ENCODE results near the gene SYNPO. TPM values are rescaled to one million over a fixed set of nuclear protein-coding genes. Genes with fewer than 3 reads are reported as not detected.

The SYNPO gene
- total and polyA plus RNA-seq, 5 donors from 2014 or later, result 0.07 TPM; not detected in 4

DNA sequence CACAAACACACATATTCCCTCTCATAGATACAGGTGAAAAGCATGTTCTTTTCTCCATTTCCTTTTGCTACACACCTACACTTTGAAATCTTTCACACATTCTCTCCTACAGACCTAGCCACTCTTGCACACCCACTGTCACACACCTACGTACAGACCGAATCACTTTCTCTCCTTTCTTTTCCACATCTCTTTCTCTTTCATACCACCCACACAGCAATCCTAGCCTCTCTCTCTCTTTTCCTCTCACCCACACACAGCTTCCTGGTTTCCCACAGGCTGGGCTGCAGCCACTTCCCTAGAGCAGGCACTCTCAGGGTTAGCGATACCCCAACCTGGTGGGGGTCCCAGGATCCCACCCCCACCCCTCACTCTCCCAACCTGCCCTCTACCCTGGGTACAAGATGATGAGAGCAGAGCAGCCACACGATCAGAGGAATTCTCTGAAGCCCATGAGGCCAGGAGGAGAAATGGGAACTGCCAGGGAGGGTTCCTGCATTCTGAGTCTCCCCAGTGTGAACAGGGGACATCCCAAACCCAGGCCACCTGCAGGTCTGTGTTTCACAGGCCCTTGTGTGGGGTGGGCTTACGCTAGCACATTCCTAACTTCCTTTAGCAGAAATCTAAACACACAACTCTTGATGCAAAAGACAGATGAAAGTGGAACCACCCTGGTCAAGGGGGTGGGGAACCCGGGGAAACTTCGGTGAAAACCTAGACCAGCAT is 17.1 kb upstream of the SYNPO start:
- no peak for ATAC-seq (ENCODE audit: low read depth in 2 of 2)
- Mint-ChIP-seq H3K27ac (peak overlapping the region in 1 of 3 donors; percentile 74), H3K4me1 (peaks cover 0 to 18% (median 8%) of the 10 kb centered on the region in 4 donors), H3K4me3 (peak overlapping the region in 2 of 4 donors; percentile 6 to 35), H3K27me3 (peaks cover 39% of the 10 kb centered on the region), H3K9me3 (peaks cover 0 to 2% (median 0%) of the 10 kb centered on the region in 7 donors), H3K36me3 (peaks cover 4% of the 10 kb centered on the region)
- peaks cover 8% of the 10 kb centered on the region for H3K27me3 ChIP-seq (ENCODE audit: control insufficient read depth, insufficient read depth, low read length)
- no peaks in the 10 kb centered on the region for H3K36me3 ChIP-seq (ENCODE audit: control insufficient read depth, insufficient read depth, low read length)
- DNase-seq, result no peak
- H3K4me3 ChIP-seq (ENCODE audit: low read depth, low read length), result no peak overlapping the region
- no peaks in the 10 kb centered on the region for H3K9me3 ChIP-seq (ENCODE audit: control insufficient read depth in 2 of 2, low read length in 2 of 2)
- peaks cover 8% of the 10 kb centered on the region for H3K4me1 ChIP-seq (ENCODE audit: control insufficient read depth, insufficient read depth, low read length, poor library complexity, severe bottlenecking)
- H3K27ac ChIP-seq (ENCODE audit: insufficient read depth, low read length, poor library complexity, severe bottlenecking), result no peak overlapping the region

- H3K4me1 Mint-ChIP-seq, result peaks cover 0 to 18% (median 8%) of the 10 kb centered on the region in 4 donors
- no peak overlapping the region for H3K27ac Mint-ChIP-seq
- no peaks in the 10 kb centered on the region for H3K36me3 ChIP-seq (ENCODE audit: control insufficient read depth, insufficient read depth, low read length)
- H3K9me3 Mint-ChIP-seq, result peaks cover 0 to 2% (median 0%) of the 10 kb centered on the region in 7 donors
- DNase-seq, result no peak
- H3K27me3 Mint-ChIP-seq, result peaks cover 39% of the 10 kb centered on the region
- H3K27me3 ChIP-seq (ENCODE audit: control insufficient read depth, insufficient read depth, low read length), result peaks cover 8% of the 10 kb centered on the region
- peaks cover 4% of the 10 kb centered on the region for H3K36me3 Mint-ChIP-seq
- H3K27ac ChIP-seq (ENCODE audit: insufficient read depth, low read length, poor library complexity, severe bottlenecking), result no peak overlapping the region
- no peak for ATAC-seq (ENCODE audit: low read depth in 2 of 2)
- H3K4me3 Mint-ChIP-seq, result peak overlapping the region in 3 of 4 donors; percentile 80 to 88 (median 82)
- peaks cover 8% of the 10 kb centered on the region for H3K4me1 ChIP-seq (ENCODE audit: control insufficient read depth, insufficient read depth, low read length, poor library complexity, severe bottlenecking)
- H3K4me3 ChIP-seq (ENCODE audit: low read depth, low read length), result no peak overlapping the region
- no peaks in the 10 kb centered on the region for H3K9me3 ChIP-seq (ENCODE audit: control insufficient read depth in 2 of 2, low read length in 2 of 2)
These were observed 16.6 kb upstream of the SYNPO start for GRCh38 chr5:150623878-150624216.

GRCh38 chr5:150624334-150625163 is 15.9 kb upstream of the SYNPO start:
- Histone ChIP-seq H3K4me1 (ENCODE audit: control insufficient read depth, insufficient read depth, low read length, poor library complexity, severe bottlenecking) (peaks cover 8% of the 10 kb centered on the region), H3K27me3 (ENCODE audit: control insufficient read depth, insufficient read depth, low read length) (peaks cover 8% of the 10 kb centered on the region), H3K27ac (ENCODE audit: insufficient read depth, low read length, poor library complexity, severe bottlenecking) (no peak overlapping the region), H3K4me3 (ENCODE audit: low read depth, low read length) (no peak overlapping the region), H3K36me3 (ENCODE audit: control insufficient read depth, insufficient read depth, low read length) (no peaks in the 10 kb centered on the region), H3K9me3 (ENCODE audit: control insufficient read depth in 2 of 2, low read length in 2 of 2) (no peaks in the 10 kb centered on the region)
- Mint-ChIP-seq H3K27ac (peak overlapping the region in 1 of 3 donors; percentile 3), H3K4me1 (peaks cover 0 to 18% (median 8%) of the 10 kb centered on the region in 4 donors), H3K27me3 (peaks cover 40% of the 10 kb centered on the region), H3K36me3 (peaks cover 4% of the 10 kb centered on the region), H3K4me3 (peak overlapping the region; percentile 21 to 88 (median 81)), H3K9me3 (peaks cover 0 to 2% (median 0%) of the 10 kb centered on the region in 7 donors)
- DNase-seq (peak in 1 of 3 donors; percentile 4), ATAC-seq (ENCODE audit: low read depth in 2 of 2) (no peak)

- Histone ChIP-seq H3K9me3 (ENCODE audit: control insufficient read depth in 2 of 2, low read length in 2 of 2) (no peaks in the 10 kb centered on the region), H3K4me3 (ENCODE audit: low read depth, low read length) (no peak overlapping the region), H3K4me1 (ENCODE audit: control insufficient read depth, insufficient read depth, low read length, poor library complexity, severe bottlenecking) (peaks cover 8% of the 10 kb centered on the region), H3K36me3 (ENCODE audit: control insufficient read depth, insufficient read depth, low read length) (no peaks in the 10 kb centered on the region), H3K27me3 (ENCODE audit: control insufficient read depth, insufficient read depth, low read length) (peaks cover 8% of the 10 kb centered on the region), H3K27ac (ENCODE audit: insufficient read depth, low read length, poor library complexity, severe bottlenecking) (no peak overlapping the region)
- Mint-ChIP-seq H3K9me3 (peaks cover 0 to 2% (median 0%) of the 10 kb centered on the region in 7 donors), H3K27me3 (peaks cover 43% of the 10 kb centered on the region), H3K4me3 (no peak overlapping the region), H3K36me3 (peaks cover 4% of the 10 kb centered on the region), H3K27ac (no peak overlapping the region), H3K4me1 (peaks cover 0 to 18% (median 8%) of the 10 kb centered on the region in 4 donors)
- DNase-seq, result no peak
- ATAC-seq (ENCODE audit: low read depth in 2 of 2), result no peak
These were observed 15.3 kb upstream of the SYNPO start for GRCh38 chr5:150625164-150625535.

GRCh38 chr5:150625831-150626746 is 14.4 kb upstream of the SYNPO start:
- Mint-ChIP-seq H3K4me3 (peak overlapping the region in 2 of 4 donors; percentile 41 to 53), H3K9me3 (peaks cover 0 to 2% (median 0%) of the 10 kb centered on the region in 7 donors), H3K4me1 (peaks cover 0 to 18% (median 6%) of the 10 kb centered on the region in 4 donors), H3K36me3 (peaks cover 4% of the 10 kb centered on the region), H3K27me3 (peaks cover 37% of the 10 kb centered on the region), H3K27ac (no peak overlapping the region)
- ATAC-seq (ENCODE audit: low read depth in 2 of 2) (peak in 1 of 2 donors; percentile 15), DNase-seq (no peak)
- Histone ChIP-seq H3K36me3 (ENCODE audit: control insufficient read depth, insufficient read depth, low read length) (no peaks in the 10 kb centered on the region), H3K27ac (ENCODE audit: insufficient read depth, low read length, poor library complexity, severe bottlenecking) (no peak overlapping the region), H3K9me3 (ENCODE audit: control insufficient read depth in 2 of 2, low read length in 2 of 2) (no peaks in the 10 kb centered on the region), H3K4me1 (ENCODE audit: control insufficient read depth, insufficient read depth, low read length, poor library complexity, severe bottlenecking) (peaks cover 8% of the 10 kb centered on the region), H3K4me3 (ENCODE audit: low read depth, low read length) (no peak overlapping the region), H3K27me3 (ENCODE audit: control insufficient read depth, insufficient read depth, low read length) (peaks cover 8% of the 10 kb centered on the region)

- H3K9me3 Mint-ChIP-seq, result peaks cover 0 to 2% (median 0%) of the 10 kb centered on the region in 7 donors
- no peak overlapping the region for H3K4me3 Mint-ChIP-seq
- no peaks in the 10 kb centered on the region for H3K36me3 ChIP-seq (ENCODE audit: control insufficient read depth, insufficient read depth, low read length)
- H3K27ac Mint-ChIP-seq, result no peak overlapping the region
- peaks cover 0 to 18% (median 6%) of the 10 kb centered on the region in 4 donors for H3K4me1 Mint-ChIP-seq
- peaks cover 8% of the 10 kb centered on the region for H3K27me3 ChIP-seq (ENCODE audit: control insufficient read depth, insufficient read depth, low read length)
- no peak overlapping the region for H3K4me3 ChIP-seq (ENCODE audit: low read depth, low read length)
- H3K27ac ChIP-seq (ENCODE audit: insufficient read depth, low read length, poor library complexity, severe bottlenecking), result no peak overlapping the region
- no peaks in the 10 kb centered on the region for H3K9me3 ChIP-seq (ENCODE audit: control insufficient read depth in 2 of 2, low read length in 2 of 2)
- peaks cover 8% of the 10 kb centered on the region for H3K4me1 ChIP-seq (ENCODE audit: control insufficient read depth, insufficient read depth, low read length, poor library complexity, severe bottlenecking)
- H3K36me3 Mint-ChIP-seq, result peaks cover 4% of the 10 kb centered on the region
- no peak for DNase-seq
- H3K27me3 Mint-ChIP-seq, result peaks cover 37% of the 10 kb centered on the region
- ATAC-seq (ENCODE audit: low read depth in 2 of 2), result no peak
These were observed 13.6 kb upstream of the SYNPO start for GRCh38 chr5:150626853-150627276.

All from CD4-positive, CD25-positive, alpha-beta regulatory T cell (primary cell).